RPMI8226 (cell line): ENCODE measurements around the gene NR1H4.
"Not testable (repeated sequence)": the region's sequence is repeated elsewhere in the genome, so short reads cannot be mapped to it uniquely, and the experiment has no call there.

Experiments used
- DNase-seq: peaks from one replicate; pipeline ENCODE4 v3.0.0-alpha.2; 2015

NR1H4 gene

GRCh38 chr12:100573292-100574186, 99.9 kb downstream of the NR1H4 start, which contains the start of gene GAS2L3:
GAS2L3 (plus strand) TSS chr12:100573684; CDS start chr12:100594905, 21,221 bp downstream.
- DNase-seq: peak; percentile 75

GRCh38 chr12:100574187-100575074, 100.8 kb downstream of the NR1H4 start:
- DNase-seq: no peak

- DNase-seq: no peak
Measured at GRCh38 chr12:100576331-100577036, 102.8 kb downstream of the NR1H4 start.

GRCh38 chr12:100578923-100579322, 105.3 kb downstream of the NR1H4 start:
- DNase-seq: no peak

GRCh38 chr12:100579844-100580243, 106.2 kb downstream of the NR1H4 start:
- no peak for DNase-seq

GRCh38 chr12:100584256-100584655, 110.6 kb downstream of the NR1H4 start:
- no peak for DNase-seq

- no peak for DNase-seq
Measured at GRCh38 chr12:100591979-100592378, 118.3 kb downstream of the NR1H4 start.

GRCh38 chr12:100593490-100593889, 119.8 kb downstream of the NR1H4 start:
- no peak for DNase-seq

- DNase-seq: no peak
Measured at GRCh38 chr12:100601626-100602025, 128.0 kb downstream of the NR1H4 start.

GRCh38 chr12:100602997-100603396, 129.3 kb downstream of the NR1H4 start:
- DNase-seq: not testable (repeated sequence)

- DNase-seq: peak; percentile 7
Measured at GRCh38 chr12:100608776-100609175, 135.1 kb downstream of the NR1H4 start.

- DNase-seq: no peak
Measured at GRCh38 chr12:100610666-100611430, 137.2 kb downstream of the NR1H4 start.

GRCh38 chr12:100612606-100613005, 138.9 kb downstream of the NR1H4 start:
- no peak for DNase-seq
